ENCODE measurements around the gene ZNF638. TPM values are rescaled to one million over a fixed set of nuclear protein-coding genes. Genes with fewer than 3 reads are reported as not detected.

Gene ZNF638
- total and polyA plus RNA-seq, 2 donors (not counting 3 experiments of a cell fraction or from before 2014, with no cell fraction given), result 36.4 to 111 TPM

DNA sequence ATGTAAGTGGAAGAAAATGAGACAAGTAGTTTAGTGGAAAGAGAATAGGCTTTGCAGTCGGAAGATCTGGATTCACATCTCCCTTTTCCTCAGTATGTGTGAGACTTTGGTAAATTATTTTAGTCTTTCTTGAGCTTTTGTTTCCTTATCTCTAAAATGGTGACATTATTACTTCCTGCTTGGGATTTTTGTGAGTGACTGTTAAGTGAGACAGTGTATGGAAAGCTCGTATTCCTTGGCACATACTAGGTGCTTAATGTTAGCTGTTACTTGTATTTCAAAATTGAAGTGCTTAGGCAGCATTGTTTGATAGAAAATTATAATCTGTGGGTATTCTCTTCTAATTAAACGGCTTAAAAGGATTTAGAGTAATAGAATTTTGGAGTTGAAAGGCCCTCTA lies 2.0 kb downstream of the ZNF638 start:
- intact Hi-C loops (cut with micrococcal nuclease), result loop anchor here (2.0 to 10.0 kb wide), 6 partner anchors 57 to 176 kb away; partner anchors contain the start of gene PAIP2B
- Histone ChIP-seq H3K9me3 (replicated peaks; ENCODE audit: control insufficient read depth, insufficient read depth, low read length) (no peaks in the 10 kb centered on the region), H3K9ac (replicated peaks; ENCODE audit: extremely low read depth, insufficient read depth, low read length) (peak overlapping the region; percentile 88), H3K4me1 (ENCODE audit: control insufficient read depth, extremely low read depth, insufficient read depth, low read length) (peaks cover 14% of the 10 kb centered on the region), H3K79me2 (ENCODE audit: control insufficient read depth, insufficient read depth, low read length) (peaks cover 65% of the 10 kb centered on the region), H2AFZ (ENCODE audit: low read depth, low read length) (no peak overlapping the region), H3K36me3 (ENCODE audit: control insufficient read depth in 2 of 2, extremely low read depth in 1 of 2, insufficient read depth in 2 of 2, low read length in 2 of 2) (no peaks in the 10 kb centered on the region), H3K4me3 (replicated peaks in 1 of 3; ENCODE audit: insufficient read depth in 1 of 3, low read depth in 1 of 3, low read length in 3 of 3) (peak overlapping the region; percentile 10 to 98 (median 66)), H3K4me2 (ENCODE audit: insufficient read depth, low read length) (peak overlapping the region; percentile 99), H3K27me3 (ENCODE audit: control insufficient read depth in 2 of 2, insufficient read depth in 2 of 2, low read length in 2 of 2) (no peaks in the 10 kb centered on the region), H3K27ac (ENCODE audit: insufficient read depth, low read depth, low read length) (no peak overlapping the region), H4K20me1 (replicated peaks; ENCODE audit: control insufficient read depth, extremely low read depth, insufficient read depth, low read length) (peaks cover 10% of the 10 kb centered on the region), H3K9me1 (replicated peaks; ENCODE audit: control insufficient read depth, extremely low read depth, insufficient read depth, low read length) (no peaks in the 10 kb centered on the region)
- TF ChIP-seq, protein P1, sequence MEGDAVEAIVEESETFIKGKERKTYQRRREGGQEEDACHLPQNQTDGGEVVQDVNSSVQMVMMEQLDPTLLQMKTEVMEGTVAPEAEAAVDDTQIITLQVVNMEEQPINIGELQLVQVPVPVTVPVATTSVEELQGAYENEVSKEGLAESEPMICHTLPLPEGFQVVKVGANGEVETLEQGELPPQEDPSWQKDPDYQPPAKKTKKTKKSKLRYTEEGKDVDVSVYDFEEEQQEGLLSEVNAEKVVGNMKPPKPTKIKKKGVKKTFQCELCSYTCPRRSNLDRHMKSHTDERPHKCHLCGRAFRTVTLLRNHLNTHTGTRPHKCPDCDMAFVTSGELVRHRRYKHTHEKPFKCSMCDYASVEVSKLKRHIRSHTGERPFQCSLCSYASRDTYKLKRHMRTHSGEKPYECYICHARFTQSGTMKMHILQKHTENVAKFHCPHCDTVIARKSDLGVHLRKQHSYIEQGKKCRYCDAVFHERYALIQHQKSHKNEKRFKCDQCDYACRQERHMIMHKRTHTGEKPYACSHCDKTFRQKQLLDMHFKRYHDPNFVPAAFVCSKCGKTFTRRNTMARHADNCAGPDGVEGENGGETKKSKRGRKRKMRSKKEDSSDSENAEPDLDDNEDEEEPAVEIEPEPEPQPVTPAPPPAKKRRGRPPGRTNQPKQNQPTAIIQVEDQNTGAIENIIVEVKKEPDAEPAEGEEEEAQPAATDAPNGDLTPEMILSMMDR (IDR thresholded peaks at IDR 0.05; ENCODE audit: extremely low read depth in 1 of 2, insufficient read depth in 1 of 2, low read depth in 1 of 2, low read length in 2 of 2), result no peak
- no peak for TF ChIP-seq GATA2 (IDR thresholded peaks at IDR 0.05; ENCODE audit: insufficient read depth, insufficient read length, low read depth, low read length)
- TF ChIP-seq JUN (IDR thresholded peaks at IDR 0.05; ENCODE audit: borderline replicate concordance, insufficient read depth, insufficient read length, low read depth), result peak; percentile 6
- BruUV-seq (replicated peaks), result no TSS peak
- ChIA-PET POLR2A (no interaction called here), CTCF (interaction anchor here (1.0 to 5.2 kb wide), 3 partner anchors 11 to 127 kb away, joined by 3 to 118 read pairs (median 3); no protein-coding TSS in a partner anchor)
- no peak for FAIRE-seq
- peak; percentile 34 for DNase-seq (ENCODE audit: low read depth, low spot score)
- dilution Hi-C loops (cut with MboI; ENCODE audit: extremely low pct_ligation_motif_present, low sequenced_read_pairs), result no loop called here

DNA sequence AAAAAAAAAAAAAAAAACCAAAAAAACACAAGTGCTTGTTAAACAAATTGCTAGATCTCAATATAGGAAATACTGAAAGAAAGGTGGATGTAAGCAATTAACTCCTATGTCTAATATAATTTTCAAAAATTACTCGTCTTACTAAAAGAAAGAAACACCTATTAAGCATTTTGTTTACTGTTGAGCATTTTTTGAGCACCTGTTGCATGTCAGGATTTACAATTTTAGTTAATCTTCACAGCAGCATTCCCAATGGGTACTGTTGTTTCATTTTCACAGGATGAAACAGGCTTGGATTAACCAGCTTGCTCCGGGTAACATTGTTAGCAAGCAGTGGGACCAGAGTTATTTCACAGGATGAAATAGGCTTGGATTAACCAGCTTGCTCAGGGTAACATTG lies 4.8 kb downstream of the ZNF638 start:
- peaks cover 29% of the 10 kb centered on the region for H4K20me1 ChIP-seq (replicated peaks; ENCODE audit: control insufficient read depth, extremely low read depth, insufficient read depth, low read length)
- no peak overlapping the region for H3K4me2 ChIP-seq (ENCODE audit: insufficient read depth, low read length)
- H3K9ac ChIP-seq (replicated peaks; ENCODE audit: extremely low read depth, insufficient read depth, low read length), result no peak overlapping the region
- H3K36me3 ChIP-seq (ENCODE audit: control insufficient read depth in 2 of 2, extremely low read depth in 1 of 2, insufficient read depth in 2 of 2, low read length in 2 of 2), result no peaks in the 10 kb centered on the region
- no TSS peak for BruUV-seq (replicated peaks)
- intact Hi-C loops (cut with micrococcal nuclease) (loop anchor here (10.0 kb wide), 1 partner anchor 112 kb away; the partner anchor contains the start of gene PAIP2B), dilution Hi-C loops (cut with MboI; ENCODE audit: extremely low pct_ligation_motif_present, low sequenced_read_pairs) (no loop called here)
- H3K9me1 ChIP-seq (replicated peaks; ENCODE audit: control insufficient read depth, extremely low read depth, insufficient read depth, low read length), result peaks cover 4% of the 10 kb centered on the region
- POLR2A ChIA-PET, result no interaction called here
- H3K9me3 ChIP-seq (replicated peaks; ENCODE audit: control insufficient read depth, insufficient read depth, low read length), result no peaks in the 10 kb centered on the region
- H3K4me1 ChIP-seq (ENCODE audit: control insufficient read depth, extremely low read depth, insufficient read depth, low read length), result peaks cover 14% of the 10 kb centered on the region
- TF ChIP-seq FOS (IDR thresholded peaks at IDR 0.05; ENCODE audit: borderline replicate concordance, insufficient read depth, low read length), result no peak
- no peak for TF ChIP-seq MYC (IDR thresholded peaks at IDR 0.05; ENCODE audit: low read depth, low read length)
- no peak for TF ChIP-seq GATA2 (IDR thresholded peaks at IDR 0.05; ENCODE audit: insufficient read depth, insufficient read length, low read depth, low read length)
- TF ChIP-seq, protein P2, sequence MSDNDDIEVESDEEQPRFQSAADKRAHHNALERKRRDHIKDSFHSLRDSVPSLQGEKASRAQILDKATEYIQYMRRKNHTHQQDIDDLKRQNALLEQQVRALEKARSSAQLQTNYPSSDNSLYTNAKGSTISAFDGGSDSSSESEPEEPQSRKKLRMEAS (IDR thresholded peaks at IDR 0.05; ENCODE audit: insufficient read depth, insufficient read length), result no peak
- TF ChIP-seq, protein P1 (IDR thresholded peaks at IDR 0.05; ENCODE audit: extremely low read depth in 1 of 2, insufficient read depth in 1 of 2, low read depth in 1 of 2, low read length in 2 of 2), result no peak
- TF ChIP-seq JUN (IDR thresholded peaks at IDR 0.05; ENCODE audit: borderline replicate concordance, insufficient read depth, insufficient read length, low read depth), result no peak
- TF ChIP-seq POLR2A (IDR thresholded peaks at IDR 0.05; ENCODE audit: low read depth, low read length), result no peak
- TF ChIP-seq EZH2 (IDR thresholded peaks at IDR 0.05; ENCODE audit: borderline replicate concordance, low read depth, low read length, severe bottlenecking), result no peak
- no peak for TF ChIP-seq POLR2AphosphoS5 (IDR thresholded peaks at IDR 0.05; ENCODE audit: insufficient read depth, low read depth, low read length)
- H3K27ac ChIP-seq (ENCODE audit: insufficient read depth, low read depth, low read length), result no peak overlapping the region
- no peaks in the 10 kb centered on the region for H3K27me3 ChIP-seq (ENCODE audit: control insufficient read depth in 2 of 2, insufficient read depth in 2 of 2, low read length in 2 of 2)
- no peak for FAIRE-seq
- peaks cover 93% of the 10 kb centered on the region for H3K79me2 ChIP-seq (ENCODE audit: control insufficient read depth, insufficient read depth, low read length)
- H2AFZ ChIP-seq (ENCODE audit: low read depth, low read length), result no peak overlapping the region
- no peak overlapping the region for H3K4me3 ChIP-seq (replicated peaks in 1 of 3; ENCODE audit: insufficient read depth in 1 of 3, low read depth in 1 of 3, low read length in 3 of 3)
- no peak for DNase-seq (ENCODE audit: low read depth, low spot score)
- CTCF ChIA-PET, result interaction anchor here (2.0 kb wide), 1 partner anchor 37 kb away, joined by 5 read pairs; no protein-coding TSS in a partner anchor

Data from endothelial cell of umbilical vein (primary cell).